DOHH2 (cell line): ENCODE data around the gene OR13A1.

Experiments used
- CTCF ChIP-seq: fragments of 200-600 bp; sonication (generic); IDR thresholded peaks from one replicate; pipeline ENCODE4 v1.5.1; 2014; ENCODE audit warnings: antibody characterized with exemption, mild to moderate bottlenecking, low read depth, low read length; ENCODE audit not compliant: poor library complexity, severe bottlenecking
- EZH2phosphoT487 ChIP-seq: fragments of 200-600 bp; sonication (generic); IDR thresholded peaks from 2 replicates; pipeline ENCODE4 v1.6.1; 2017; ENCODE audit warnings: borderline replicate concordance, mild to moderate bottlenecking, antibody characterized with exemption, low read length, moderate library complexity, mixed read lengths

- TF ChIP-seq CTCF (no peak), EZH2phosphoT487 (no peak)
Measured at GRCh38 chr10:45302573-45302972, 12.8 kb downstream of the OR13A1 start.
